Measurements from ENCODE around the gene KLHL20. TPM values are rescaled to one million over a fixed set of nuclear protein-coding genes. Genes with fewer than 3 reads are reported as not detected.

Gene KLHL20
- polyA plus RNA-seq, 12 donors = 22.0 to 29.6 (median 25.0) TPM; not detected in 1

DNA sequence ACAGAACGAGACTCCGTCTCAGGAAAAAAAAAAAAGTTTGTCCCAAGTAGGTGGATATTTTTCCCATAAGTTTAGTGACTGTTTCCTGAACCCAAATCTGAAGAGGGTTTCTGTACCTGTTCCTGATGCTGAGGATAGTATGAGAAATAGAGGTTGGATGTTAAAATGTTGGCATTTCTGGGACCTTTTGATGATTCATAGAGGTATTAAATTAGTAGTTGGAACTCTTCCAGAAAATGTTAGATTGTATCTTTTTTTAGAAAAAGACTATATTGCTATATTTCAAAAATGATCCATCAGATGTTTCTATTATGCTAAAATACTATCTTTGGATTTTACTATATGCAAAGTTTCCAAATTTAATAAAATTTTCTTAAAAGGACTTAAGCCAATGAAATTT is 112.8 kb downstream of the KLHL20 start:
- DNase-seq = no peak

DNA sequence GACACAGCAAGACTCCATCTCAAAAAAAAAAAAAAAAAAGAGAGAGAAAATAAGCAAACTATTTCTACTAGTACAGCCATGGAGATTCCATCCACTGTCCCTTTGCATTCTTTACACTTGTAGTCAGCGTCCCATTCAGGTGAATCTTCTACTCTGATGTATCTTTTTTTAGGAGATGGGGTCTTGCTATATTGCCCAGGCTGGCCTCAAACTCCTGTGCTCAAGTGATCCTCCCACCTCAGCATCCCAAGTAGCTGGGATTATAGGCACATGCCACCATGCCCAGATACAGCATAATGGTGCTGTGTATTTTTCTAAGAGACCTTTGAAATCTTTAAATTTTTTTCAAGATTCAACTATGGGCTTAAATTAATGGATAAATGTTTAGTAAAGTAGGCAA is 118.0 kb downstream of the KLHL20 start:
- no peak for DNase-seq

Other genes with a start within 250 kb of the KLHL20 start
- 100 to 1,000 TPM in 11 of 12 donors, not detected in 1; 273 to 650 (median 508) TPM for gene PRDX6, start 237.6 kb upstream of the KLHL20 start, polyA plus RNA-seq (ENCODE audit: insufficient read length in 12 of 12)
- gene SLC9C2, start 111.9 kb upstream of the KLHL20 start, polyA plus RNA-seq (ENCODE audit: insufficient read length in 12 of 12) = under 1 TPM in 2 of 12 donors, not detected in 10; 0.36 to 0.37 TPM
- gene TEX50, start 79.6 kb upstream of the KLHL20 start, polyA plus RNA-seq (ENCODE audit: insufficient read length in 12 of 12) = not detected
- 1 to 10 TPM in 1 of 12 donors, under 1 TPM in 9, not detected in 2; 0.37 to 1.2 (median 0.70) TPM for gene ANKRD45, start 45.1 kb upstream of the KLHL20 start, polyA plus RNA-seq (ENCODE audit: insufficient read length in 12 of 12)
- 10 to 100 TPM in 11 of 12 donors, not detected in 1; 12.2 to 16.9 (median 14.8) TPM for gene DARS2, start 109.7 kb downstream of the KLHL20 start, polyA plus RNA-seq (ENCODE audit: insufficient read length in 12 of 12)
- 10 to 100 TPM in 6 of 12 donors, 1 to 10 TPM in 5, not detected in 1; 7.4 to 12.5 (median 10.1) TPM for gene CENPL, start 109.9 kb downstream of the KLHL20 start, polyA plus RNA-seq (ENCODE audit: insufficient read length in 12 of 12)
- gene GAS5, start 153.0 kb downstream of the KLHL20 start, polyA plus RNA-seq (ENCODE audit: insufficient read length in 12 of 12) = 100 to 1,000 TPM in 11 of 12 donors, not detected in 1; 426 to 773 (median 626) TPM
- gene ZBTB37, start 153.4 kb downstream of the KLHL20 start, polyA plus RNA-seq (ENCODE audit: insufficient read length in 12 of 12) = 1 to 10 TPM in 11 of 12 donors, not detected in 1; 3.8 to 9.0 (median 6.0) TPM
- 1 to 10 TPM in 1 of 12 donors, under 1 TPM in 6, not detected in 5; 0.36 to 5.6 (median 0.44) TPM for gene SERPINC1, start 202.3 kb downstream of the KLHL20 start, polyA plus RNA-seq (ENCODE audit: insufficient read length in 12 of 12)

All from muscle of arm (tissue), 12 donors.